KMS-11 (cell line): ENCODE data around the gene BRINP1.
"Not testable (repeated sequence)": the region's sequence is repeated elsewhere in the genome, so short reads cannot be mapped to it uniquely, and the experiment has no call there.

Source experiments
- H2AFZ ChIP-seq: fragments of 200-600 bp; sonication (generic); 2 replicates; pipeline ENCODE4 v1.6.1; 2016; ENCODE audit warnings: antibody characterized with exemption, mixed run types, low read depth
- H3K27ac ChIP-seq: fragments of 200-600 bp; sonication (generic); 2 replicates; pipeline ENCODE4 v1.6.1; 2016; ENCODE audit warnings: mild to moderate bottlenecking, mixed run types
- H3K27me3 ChIP-seq: fragments of 200-600 bp; sonication (generic); 2 replicates; pipeline ENCODE4 v1.6.1; 2017; ENCODE audit warnings: mild to moderate bottlenecking, low read depth, mixed run types, moderate library complexity; ENCODE audit not compliant: insufficient read depth
- H3K36me3 ChIP-seq: fragments of 200-600 bp; sonication (generic); 2 replicates; pipeline ENCODE4 v1.6.1; 2017; ENCODE audit warnings: mild to moderate bottlenecking, mixed run types; ENCODE audit not compliant: insufficient read depth
- H3K4me1 ChIP-seq: fragments of 200-600 bp; sonication (generic); 2 replicates; pipeline ENCODE4 v1.6.1; 2016; ENCODE audit warnings: mild to moderate bottlenecking, low read depth, mixed run types; ENCODE audit not compliant: poor library complexity, severe bottlenecking
- H3K4me2 ChIP-seq: fragments of 200-600 bp; sonication (generic); 2 replicates; pipeline ENCODE4 v1.7.0; 2016; ENCODE audit warnings: mild to moderate bottlenecking, mixed run types
- H3K4me3 ChIP-seq: fragments of 200-600 bp; sonication (generic); IDR thresholded peaks from 2 replicates; pipeline ENCODE4 v1.6.1; 2017; ENCODE audit warnings: low read depth, low read length, mixed read lengths; ENCODE audit not compliant: insufficient read depth
- H3K79me2 ChIP-seq: fragments of 200-600 bp; sonication (generic); 2 replicates; pipeline ENCODE4 v1.6.1; 2016; ENCODE audit warnings: low read depth, mixed run types; ENCODE audit not compliant: insufficient read depth
- H3K9ac ChIP-seq: fragments of 200-600 bp; sonication (generic); 2 replicates; pipeline ENCODE4 v1.6.1; 2016; ENCODE audit warnings: mild to moderate bottlenecking, mixed run types
- H4K20me1 ChIP-seq: fragments of 200-600 bp; sonication (generic); 2 replicates; pipeline ENCODE4 v1.6.1; 2016; ENCODE audit warnings: mild to moderate bottlenecking, mixed run types; ENCODE audit not compliant: insufficient read depth
- CTCF ChIP-seq: fragments of 200-600 bp; sonication (generic); conservative IDR thresholded peaks from 2 replicates; pipeline ENCODE4 v1.6.1; 2017; ENCODE audit warnings: low read depth, mild to moderate bottlenecking, antibody characterized with exemption, low read length, moderate library complexity, mixed read lengths

Gene BRINP1

GRCh38 chr9:119175581-119175980, 193.7 kb downstream of the BRINP1 start:
- Histone ChIP-seq H3K9ac (no peak overlapping the region), H3K4me1 (no peaks in the 10 kb centered on the region), H4K20me1 (no peaks in the 10 kb centered on the region), H3K79me2 (no peaks in the 10 kb centered on the region), H3K4me3 (no peak overlapping the region), H3K36me3 (no peaks in the 10 kb centered on the region), H2AFZ (no peak overlapping the region), H3K27me3 (no peaks in the 10 kb centered on the region), H3K27ac (no peak overlapping the region), H3K4me2 (no peak overlapping the region)
- no peak for TF ChIP-seq CTCF

- not testable (repeated sequence) for H3K36me3 ChIP-seq, H4K20me1 ChIP-seq, H3K4me2 ChIP-seq, H3K4me3 ChIP-seq, H3K27ac ChIP-seq, H3K27me3 ChIP-seq, H2AFZ ChIP-seq, H3K9ac ChIP-seq, H3K4me1 ChIP-seq, H3K79me2 ChIP-seq
Observed at GRCh38 chr9:119169222-119169621, 200.0 kb downstream of the BRINP1 start.

DNA sequence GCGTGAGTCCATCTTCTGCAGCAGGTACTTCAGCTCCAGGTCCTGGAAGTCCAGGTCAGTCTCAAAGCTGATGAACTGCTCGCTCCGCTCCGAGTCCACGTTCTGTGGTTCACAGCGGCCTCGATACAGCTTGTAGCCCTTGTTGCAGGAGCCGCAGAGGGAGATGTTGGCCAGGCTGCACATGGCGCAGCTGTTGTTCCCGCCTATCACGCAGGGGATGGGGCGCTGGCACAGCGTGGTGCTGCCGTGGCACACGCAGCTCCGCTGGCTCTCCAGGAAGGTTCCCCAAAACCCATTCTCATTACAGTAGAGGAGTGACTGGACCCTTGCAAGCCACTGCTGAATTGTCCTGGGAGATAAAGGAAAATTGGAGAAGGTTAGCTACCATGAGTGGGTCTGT, 201.4 kb downstream of the BRINP1 start:
- no peaks in the 10 kb centered on the region for H3K4me1 ChIP-seq
- H3K4me2 ChIP-seq = no peak overlapping the region
- H3K9ac ChIP-seq = no peak overlapping the region
- H3K4me3 ChIP-seq = no peak overlapping the region
- H2AFZ ChIP-seq = no peak overlapping the region
- no peaks in the 10 kb centered on the region for H3K27me3 ChIP-seq
- TF ChIP-seq CTCF = no peak
- no peak overlapping the region for H3K27ac ChIP-seq
- H3K79me2 ChIP-seq = no peaks in the 10 kb centered on the region
- H4K20me1 ChIP-seq = no peaks in the 10 kb centered on the region
- H3K36me3 ChIP-seq = no peaks in the 10 kb centered on the region

GRCh38 chr9:119167267-119167666, 202.0 kb downstream of the BRINP1 start:
- Histone ChIP-seq H3K79me2 (no peaks in the 10 kb centered on the region), H3K4me1 (no peaks in the 10 kb centered on the region), H3K4me3 (no peak overlapping the region), H2AFZ (no peak overlapping the region), H3K9ac (no peak overlapping the region), H4K20me1 (no peaks in the 10 kb centered on the region), H3K36me3 (no peaks in the 10 kb centered on the region), H3K27ac (no peak overlapping the region), H3K4me2 (no peak overlapping the region), H3K27me3 (no peaks in the 10 kb centered on the region)
- no peak for TF ChIP-seq CTCF

DNA sequence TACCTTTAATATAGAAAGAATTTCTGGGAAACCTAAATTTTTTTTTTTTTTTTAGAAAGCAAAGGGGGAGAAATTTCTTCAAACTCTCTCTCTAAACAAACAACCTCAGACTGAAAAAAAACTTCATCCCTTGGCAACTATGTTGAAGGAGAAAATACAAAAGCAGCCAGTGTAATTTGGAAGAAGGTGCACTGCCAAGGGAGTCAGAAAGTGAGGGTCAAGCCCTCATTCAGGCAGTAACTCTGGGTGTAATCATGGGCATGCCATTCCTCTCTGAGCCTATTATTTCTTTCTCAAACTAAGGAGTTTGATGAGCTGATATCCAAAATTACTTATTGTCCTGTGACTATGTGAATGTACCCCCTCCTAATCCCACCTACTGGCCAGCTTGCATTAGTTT, 203.1 kb downstream of the BRINP1 start:
- no peak for TF ChIP-seq CTCF
- H3K4me2 ChIP-seq = no peak overlapping the region
- H3K4me3 ChIP-seq = no peak overlapping the region
- no peaks in the 10 kb centered on the region for H3K27me3 ChIP-seq
- H2AFZ ChIP-seq = no peak overlapping the region
- H3K4me1 ChIP-seq = no peaks in the 10 kb centered on the region
- H3K27ac ChIP-seq = no peak overlapping the region
- H4K20me1 ChIP-seq = no peaks in the 10 kb centered on the region
- H3K36me3 ChIP-seq = no peaks in the 10 kb centered on the region
- H3K79me2 ChIP-seq = no peaks in the 10 kb centered on the region
- H3K9ac ChIP-seq = no peak overlapping the region
